Neural progenitor cell (in vitro differentiated cells): ENCODE measurements around the gene CYFIP1. TPM values are rescaled to one million over a fixed set of nuclear protein-coding genes. Genes with fewer than 3 reads are reported as not detected.

ENCODE experiments used
- DNase-seq: peaks from one replicate; pipeline ENCODE4 v3.0.0-alpha.2; 2016; ENCODE audit warnings: low spot score
- H2AFZ ChIP-seq: fragments of 200-600 bp; sonication (generic); replicated peaks from 2 replicates; pipeline ENCODE4 v1.6.1; 2016; ENCODE audit warnings: antibody characterized with exemption
- H3F3A ChIP-seq: fragments of 200-600 bp; sonication (generic); 2 replicates; pipeline ENCODE4 v1.6.1; 2016; ENCODE audit warnings: antibody characterized with exemption, low read depth
- H3K27ac ChIP-seq: fragments of 200-600 bp; sonication (generic); 2 replicates; pipeline ENCODE4 v1.5.1; 2016; ENCODE audit warnings: mild to moderate bottlenecking
- H3K27me3 ChIP-seq: fragments of 200-600 bp; sonication (generic); 2 replicates; pipeline ENCODE4 v1.6.1; 2016; ENCODE audit warnings: mild to moderate bottlenecking, moderate library complexity
- H3K36me3 ChIP-seq: fragments of 200-600 bp; sonication (generic); 2 replicates; pipeline ENCODE4 v1.5.1; 2016
- H3K4me1 ChIP-seq: fragments of 200-600 bp; sonication (generic); 2 replicates; pipeline ENCODE4 v1.6.1; 2016; ENCODE audit warnings: mixed run types
- H3K4me2 ChIP-seq: fragments of 200-600 bp; sonication (generic); 2 replicates; pipeline ENCODE4 v1.6.1; 2016
- H3K4me3 ChIP-seq: fragments of 200-600 bp; sonication (generic); 2 replicates; pipeline ENCODE4 v1.5.1; 2016
- H3K79me2 ChIP-seq: fragments of 200-600 bp; sonication (generic); 2 replicates; pipeline ENCODE4 v1.6.1; 2016; ENCODE audit warnings: low read depth
- H3K9ac ChIP-seq: fragments of 200-600 bp; sonication (generic); 2 replicates; pipeline ENCODE4 v1.6.1; 2016
- H3K9me3 ChIP-seq: fragments of 200-600 bp; sonication (generic); 2 replicates; pipeline ENCODE4 v1.5.1; 2016; ENCODE audit warnings: low read depth
- H4K20me1 ChIP-seq: fragments of 200-600 bp; sonication (generic); 2 replicates; pipeline ENCODE4 v1.6.1; 2016; ENCODE audit warnings: low read depth
- H3K27ac Mint-ChIP-seq: 3 replicates; pipeline ENCODE4 v1.8.0; 2021; ENCODE audit warnings: mixed read lengths
- H3K27me3 Mint-ChIP-seq: 2 replicates; pipeline ENCODE4 v1.8.0; 2022; ENCODE audit warnings: low read depth, mild to moderate bottlenecking, inconsistent platforms, moderate library complexity, mixed read lengths; ENCODE audit not compliant: insufficient read depth
- H3K36me3 Mint-ChIP-seq: 3 replicates; pipeline ENCODE4 v1.8.0; 2021; ENCODE audit warnings: mixed read lengths
- H3K4me1 Mint-ChIP-seq: 3 replicates; pipeline ENCODE4 v1.8.0; 2021; ENCODE audit warnings: mixed read lengths
- H3K4me3 Mint-ChIP-seq: 3 replicates; pipeline ENCODE4 v1.8.0; 2021; ENCODE audit warnings: mild to moderate bottlenecking, moderate library complexity, mixed read lengths
- H3K9me3 Mint-ChIP-seq: 3 replicates; pipeline ENCODE4 v1.8.0; 2020; ENCODE audit warnings: mixed read lengths
- CTCF ChIP-seq: fragments of 200-600 bp; sonication (generic); IDR thresholded peaks from 2 replicates; pipeline ENCODE4 v1.5.1; 2017; ENCODE audit warnings: antibody characterized with exemption, mild to moderate bottlenecking
- EZH2 ChIP-seq: fragments of 200-600 bp; sonication (generic); IDR thresholded peaks from 2 replicates; pipeline ENCODE4 v1.6.1; 2017; ENCODE audit warnings: antibody characterized with exemption, mild to moderate bottlenecking, moderate library complexity
- EZH2phosphoT487 ChIP-seq: fragments of 200-600 bp; sonication (generic); IDR thresholded peaks from 2 replicates; pipeline ENCODE4 v1.6.1; 2017; ENCODE audit warnings: antibody characterized with exemption
- total RNA-seq: library from RNA; depleted of rRNA; stranded (reverse); fragments of >200 nt; gene quantifications from 2 replicates; pipeline ENCODE4 v1.2.3, GENCODE V29; 2015; ENCODE audit warnings: low replicate concordance

The CYFIP1 gene
- total RNA-seq, 1 donor from 2014 or later = 94.6 TPM

GRCh38 chr15:22885120-22885519, 95.0 kb downstream of the CYFIP1 start:
- H3K27ac ChIP-seq = no peak overlapping the region
- H3K79me2 ChIP-seq = no peaks in the 10 kb centered on the region
- H4K20me1 ChIP-seq = no peaks in the 10 kb centered on the region
- Mint-ChIP-seq H3K27me3 (peaks cover 5% of the 10 kb centered on the region), H3K4me1 (no peaks in the 10 kb centered on the region), H3K9me3 (no peaks in the 10 kb centered on the region), H3K36me3 (peaks cover 25% of the 10 kb centered on the region), H3K27ac (no peak overlapping the region), H3K4me3 (no peak overlapping the region)
- H3K9me3 ChIP-seq = no peaks in the 10 kb centered on the region
- no peak overlapping the region for H3K4me3 ChIP-seq
- H3K27me3 ChIP-seq = no peaks in the 10 kb centered on the region
- no peaks in the 10 kb centered on the region for H3F3A ChIP-seq
- no peaks in the 10 kb centered on the region for H3K4me1 ChIP-seq
- no peak overlapping the region for H3K4me2 ChIP-seq
- no peak overlapping the region for H2AFZ ChIP-seq
- TF ChIP-seq EZH2phosphoT487 (no peak), EZH2 (no peak), CTCF (no peak)
- DNase-seq = no peak
- H3K36me3 ChIP-seq = peaks cover 5% of the 10 kb centered on the region
- H3K9ac ChIP-seq = no peak overlapping the region

- Histone ChIP-seq H3K4me2 (no peak overlapping the region), H3K4me3 (no peak overlapping the region), H4K20me1 (no peaks in the 10 kb centered on the region), H3K4me1 (no peaks in the 10 kb centered on the region), H2AFZ (no peak overlapping the region), H3K36me3 (peaks cover 5% of the 10 kb centered on the region), H3K27ac (no peak overlapping the region), H3F3A (no peaks in the 10 kb centered on the region), H3K27me3 (no peaks in the 10 kb centered on the region), H3K79me2 (no peaks in the 10 kb centered on the region), H3K9ac (no peak overlapping the region), H3K9me3 (no peaks in the 10 kb centered on the region)
- Mint-ChIP-seq H3K4me1 (no peaks in the 10 kb centered on the region), H3K27me3 (peaks cover 5% of the 10 kb centered on the region), H3K27ac (no peak overlapping the region), H3K36me3 (peaks cover 26% of the 10 kb centered on the region), H3K4me3 (no peak overlapping the region), H3K9me3 (no peaks in the 10 kb centered on the region)
- no peak for TF ChIP-seq EZH2phosphoT487
- peak; percentile 42 for TF ChIP-seq CTCF
- no peak for TF ChIP-seq EZH2
- DNase-seq = peak; percentile 16
Measured at GRCh38 chr15:22884344-22884743, 95.8 kb downstream of the CYFIP1 start.

- peaks cover 31% of the 10 kb centered on the region for H3K36me3 Mint-ChIP-seq
- H3K36me3 ChIP-seq = peaks cover 5% of the 10 kb centered on the region
- no peaks in the 10 kb centered on the region for H3K9me3 Mint-ChIP-seq
- H3K4me1 ChIP-seq = no peaks in the 10 kb centered on the region
- no peak for TF ChIP-seq EZH2phosphoT487
- no peak for TF ChIP-seq EZH2
- no peak for TF ChIP-seq CTCF
- no peaks in the 10 kb centered on the region for H4K20me1 ChIP-seq
- H3K9ac ChIP-seq = no peak overlapping the region
- no peaks in the 10 kb centered on the region for H3K9me3 ChIP-seq
- no peak overlapping the region for H3K4me2 ChIP-seq
- no peak overlapping the region for H3K27ac ChIP-seq
- H3K27ac Mint-ChIP-seq = no peak overlapping the region
- no peaks in the 10 kb centered on the region for H3K27me3 ChIP-seq
- H3K4me3 Mint-ChIP-seq = no peak overlapping the region
- no peak overlapping the region for H2AFZ ChIP-seq
- DNase-seq = no peak
- H3K4me3 ChIP-seq = no peak overlapping the region
- no peaks in the 10 kb centered on the region for H3K4me1 Mint-ChIP-seq
- H3F3A ChIP-seq = no peaks in the 10 kb centered on the region
- H3K79me2 ChIP-seq = no peaks in the 10 kb centered on the region
- peaks cover 6% of the 10 kb centered on the region for H3K27me3 Mint-ChIP-seq
Measured at GRCh38 chr15:22883196-22883595, 97.0 kb downstream of the CYFIP1 start.
